ENCODE results near the gene KRT86. TPM values are rescaled to one million over a fixed set of nuclear protein-coding genes. Genes with fewer than 3 reads are reported as not detected.

The KRT86 gene
- total and polyA plus RNA-seq, 2 donors (not counting 1 experiment from before 2014, with no cell fraction given), result not detected

- Histone ChIP-seq H3K4me3 (ENCODE audit: control extremely low read depth in 1 of 5, extremely low read depth in 1 of 5, insufficient read depth in 1 of 5, low read depth in 2 of 5, low read length in 4 of 5) (no peak overlapping the region), H4K20me1 (ENCODE audit: control insufficient read depth, insufficient read depth, low read length, poor library complexity, severe bottlenecking) (no peaks in the 10 kb centered on the region), H3K4me2 (replicated peaks; ENCODE audit: low read depth, low read length, poor library complexity, severe bottlenecking) (no peak overlapping the region), H3K79me2 (ENCODE audit: control insufficient read depth, insufficient read depth, low read length) (no peaks in the 10 kb centered on the region), H3K27me3 (replicated peaks in 1 of 4; ENCODE audit: control extremely low read depth in 1 of 4, control insufficient read depth in 3 of 4, insufficient read depth in 4 of 4, low read length in 3 of 4) (peaks cover 0 to 6% (median 3%) of the 10 kb centered on the region in 4 experiments), H3K9me3 (ENCODE audit: control extremely low read depth in 1 of 3, control insufficient read depth in 2 of 3, insufficient read depth in 1 of 3, low read length in 2 of 3) (no peaks in the 10 kb centered on the region), H2AFZ (ENCODE audit: insufficient read depth, low read depth, low read length, poor library complexity, severe bottlenecking) (no peak overlapping the region), H3K27ac (ENCODE audit: low read length in 2 of 2) (no peak overlapping the region), H3K36me3 (replicated peaks in 1 of 2; ENCODE audit: control extremely low read depth in 1 of 2, control insufficient read depth in 1 of 2, extremely low read depth in 1 of 2, insufficient read depth in 2 of 2, low read length in 1 of 2) (no peaks in the 10 kb centered on the region), H3K4me1 (ENCODE audit: control insufficient read depth in 2 of 2, insufficient read depth in 2 of 2, low read length in 2 of 2) (peaks cover 20 to 21% of the 10 kb centered on the region in 2 donors), H3K9ac (ENCODE audit: low read length) (no peak overlapping the region)
- ChIA-PET CTCF (no interaction called here), POLR2A (no interaction called here)
- H3K9me3 Mint-ChIP-seq (ENCODE audit: insufficient read depth), result no peaks in the 10 kb centered on the region
- no peak overlapping the region for H3K27ac Mint-ChIP-seq
- DNase-seq (no peak), ATAC-seq (ENCODE audit: low read depth) (no peak)
- H3K4me1 Mint-ChIP-seq, result peaks cover 30% of the 10 kb centered on the region
- peaks cover 18% of the 10 kb centered on the region for H3K27me3 Mint-ChIP-seq
- TF ChIP-seq, protein P1, sequence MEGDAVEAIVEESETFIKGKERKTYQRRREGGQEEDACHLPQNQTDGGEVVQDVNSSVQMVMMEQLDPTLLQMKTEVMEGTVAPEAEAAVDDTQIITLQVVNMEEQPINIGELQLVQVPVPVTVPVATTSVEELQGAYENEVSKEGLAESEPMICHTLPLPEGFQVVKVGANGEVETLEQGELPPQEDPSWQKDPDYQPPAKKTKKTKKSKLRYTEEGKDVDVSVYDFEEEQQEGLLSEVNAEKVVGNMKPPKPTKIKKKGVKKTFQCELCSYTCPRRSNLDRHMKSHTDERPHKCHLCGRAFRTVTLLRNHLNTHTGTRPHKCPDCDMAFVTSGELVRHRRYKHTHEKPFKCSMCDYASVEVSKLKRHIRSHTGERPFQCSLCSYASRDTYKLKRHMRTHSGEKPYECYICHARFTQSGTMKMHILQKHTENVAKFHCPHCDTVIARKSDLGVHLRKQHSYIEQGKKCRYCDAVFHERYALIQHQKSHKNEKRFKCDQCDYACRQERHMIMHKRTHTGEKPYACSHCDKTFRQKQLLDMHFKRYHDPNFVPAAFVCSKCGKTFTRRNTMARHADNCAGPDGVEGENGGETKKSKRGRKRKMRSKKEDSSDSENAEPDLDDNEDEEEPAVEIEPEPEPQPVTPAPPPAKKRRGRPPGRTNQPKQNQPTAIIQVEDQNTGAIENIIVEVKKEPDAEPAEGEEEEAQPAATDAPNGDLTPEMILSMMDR (IDR thresholded peaks at IDR 0.05), result no peak
- TF ChIP-seq EZH2 (IDR thresholded peaks at IDR 0.05; ENCODE audit: borderline replicate concordance, insufficient read depth, low read depth, low read length, poor library complexity, severe bottlenecking), result no peak
- intact Hi-C loops (cut with micrococcal nuclease), result no loop called here
- 94% methylated on average over 46 of the region's 56 CpGs for WGBS (ENCODE audit: insufficient coverage)
- no peak overlapping the region for H3K4me3 Mint-ChIP-seq
Measured at GRCh38 chr12:52356031-52356761, 81.8 kb downstream of the KRT86 start.

GRCh38 chr12:52356762-52357580 lies 82.5 kb downstream of the KRT86 start:
- intact Hi-C loops (cut with micrococcal nuclease), result no loop called here
- TF ChIP-seq, protein P1 (IDR thresholded peaks at IDR 0.05), result no peak
- no peak for TF ChIP-seq EZH2 (IDR thresholded peaks at IDR 0.05; ENCODE audit: borderline replicate concordance, insufficient read depth, low read depth, low read length, poor library complexity, severe bottlenecking)
- H3K27ac ChIP-seq (ENCODE audit: low read length in 2 of 2), result no peak overlapping the region
- Mint-ChIP-seq H3K27me3 (peaks cover 15% of the 10 kb centered on the region), H3K4me1 (peaks cover 27% of the 10 kb centered on the region), H3K4me3 (no peak overlapping the region), H3K9me3 (ENCODE audit: insufficient read depth) (no peaks in the 10 kb centered on the region), H3K27ac (no peak overlapping the region)
- ChIA-PET POLR2A (no interaction called here), CTCF (no interaction called here)
- H3K4me2 ChIP-seq (replicated peaks; ENCODE audit: low read depth, low read length, poor library complexity, severe bottlenecking), result no peak overlapping the region
- no peaks in the 10 kb centered on the region for H4K20me1 ChIP-seq (ENCODE audit: control insufficient read depth, insufficient read depth, low read length, poor library complexity, severe bottlenecking)
- 95% methylated on average over 17 of the region's 20 CpGs for WGBS (ENCODE audit: insufficient coverage)
- H2AFZ ChIP-seq (ENCODE audit: insufficient read depth, low read depth, low read length, poor library complexity, severe bottlenecking), result no peak overlapping the region
- no peaks in the 10 kb centered on the region for H3K9me3 ChIP-seq (ENCODE audit: control extremely low read depth in 1 of 3, control insufficient read depth in 2 of 3, insufficient read depth in 1 of 3, low read length in 2 of 3)
- no peak overlapping the region for H3K9ac ChIP-seq (ENCODE audit: low read length)
- peaks cover 0 to 4% (median 3%) of the 10 kb centered on the region in 4 experiments for H3K27me3 ChIP-seq (replicated peaks in 1 of 4; ENCODE audit: control extremely low read depth in 1 of 4, control insufficient read depth in 3 of 4, insufficient read depth in 4 of 4, low read length in 3 of 4)
- no peaks in the 10 kb centered on the region for H3K36me3 ChIP-seq (replicated peaks in 1 of 2; ENCODE audit: control extremely low read depth in 1 of 2, control insufficient read depth in 1 of 2, extremely low read depth in 1 of 2, insufficient read depth in 2 of 2, low read length in 1 of 2)
- ATAC-seq (ENCODE audit: low read depth) (no peak), DNase-seq (no peak)
- no peak overlapping the region for H3K4me3 ChIP-seq (ENCODE audit: control extremely low read depth in 1 of 5, extremely low read depth in 1 of 5, insufficient read depth in 1 of 5, low read depth in 2 of 5, low read length in 4 of 5)
- no peaks in the 10 kb centered on the region for H3K79me2 ChIP-seq (ENCODE audit: control insufficient read depth, insufficient read depth, low read length)
- H3K4me1 ChIP-seq (ENCODE audit: control insufficient read depth in 2 of 2, insufficient read depth in 2 of 2, low read length in 2 of 2), result peaks cover 20 to 21% of the 10 kb centered on the region in 2 donors
